Measurements from ENCODE around the gene UST.

Gene UST, protein sequence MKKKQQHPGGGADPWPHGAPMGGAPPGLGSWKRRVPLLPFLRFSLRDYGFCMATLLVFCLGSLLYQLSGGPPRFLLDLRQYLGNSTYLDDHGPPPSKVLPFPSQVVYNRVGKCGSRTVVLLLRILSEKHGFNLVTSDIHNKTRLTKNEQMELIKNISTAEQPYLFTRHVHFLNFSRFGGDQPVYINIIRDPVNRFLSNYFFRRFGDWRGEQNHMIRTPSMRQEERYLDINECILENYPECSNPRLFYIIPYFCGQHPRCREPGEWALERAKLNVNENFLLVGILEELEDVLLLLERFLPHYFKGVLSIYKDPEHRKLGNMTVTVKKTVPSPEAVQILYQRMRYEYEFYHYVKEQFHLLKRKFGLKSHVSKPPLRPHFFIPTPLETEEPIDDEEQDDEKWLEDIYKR

DNA sequence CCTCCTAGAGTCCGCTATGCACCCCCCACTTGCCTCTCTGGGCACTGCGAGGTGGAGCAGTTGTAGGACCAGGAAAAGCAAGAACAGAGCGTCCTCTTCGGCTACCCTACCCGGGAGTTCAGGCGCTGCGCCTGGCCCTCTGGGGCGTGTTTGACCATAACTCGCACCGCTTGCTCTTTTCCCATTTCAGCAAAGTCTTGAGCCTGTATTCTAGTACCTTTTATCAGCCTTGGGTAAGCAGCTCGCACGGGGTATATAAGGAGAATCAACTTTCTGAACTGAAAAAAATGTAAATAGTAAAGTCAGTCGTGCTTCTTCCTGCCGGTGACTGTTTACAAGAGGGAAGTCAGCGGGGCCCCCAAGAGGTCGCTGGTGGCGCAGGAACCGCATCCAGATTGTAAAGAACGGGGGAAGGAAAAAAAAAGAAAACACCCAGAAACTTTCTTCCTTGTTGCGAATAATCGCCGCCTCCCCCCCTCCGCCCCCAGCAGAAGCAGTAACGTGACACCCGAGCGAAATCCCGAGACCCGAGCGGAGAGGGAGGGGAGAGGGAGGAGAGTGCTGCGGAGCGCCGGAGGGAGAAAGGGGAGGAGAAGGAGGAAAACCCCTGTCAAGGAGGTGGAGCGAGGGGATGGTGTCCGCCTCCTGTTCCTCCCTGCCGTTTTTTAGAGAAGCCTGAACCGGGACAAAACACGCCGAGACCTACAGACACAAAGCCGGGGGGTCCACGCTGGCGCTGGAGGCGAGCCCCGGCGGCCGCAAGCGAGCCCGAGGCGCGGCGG lies at the start of gene UST:
Gene UST (plus strand): TSS at position 668 of the 782 bp plus-strand sequence. CDS start 401 bp downstream, outside the sequence.
- H3K27ac ChIP-seq (ENCODE audit: low read length): no peak within 1 kb of the TSS
- peak within 1 kb of the TSS; percentile 83 for H3K4me3 ChIP-seq (ENCODE audit: low read length)
- H3K36me3 ChIP-seq (ENCODE audit: control insufficient read depth, insufficient read depth, low read length): no peaks in the 10 kb centered on the region
- H3K9me3 ChIP-seq (ENCODE audit: control insufficient read depth, insufficient read depth, low read length): no peaks in the 10 kb centered on the region
- WGBS (ENCODE audit: insufficient coverage, insufficient read length): no CpG with 5 or more reads among the region's 50 CpGs
- DNase-seq (ENCODE audit: low read depth, low spot score): peak; percentile 78
- no peaks in the 10 kb centered on the region for H3K27me3 ChIP-seq (ENCODE audit: control insufficient read depth, insufficient read depth, low read length)
- peaks cover 2% of the 10 kb centered on the region; the same call in 1 of the 2 replicates for H3K4me1 ChIP-seq (ENCODE audit: control insufficient read depth, insufficient read depth, low read length)

DNA sequence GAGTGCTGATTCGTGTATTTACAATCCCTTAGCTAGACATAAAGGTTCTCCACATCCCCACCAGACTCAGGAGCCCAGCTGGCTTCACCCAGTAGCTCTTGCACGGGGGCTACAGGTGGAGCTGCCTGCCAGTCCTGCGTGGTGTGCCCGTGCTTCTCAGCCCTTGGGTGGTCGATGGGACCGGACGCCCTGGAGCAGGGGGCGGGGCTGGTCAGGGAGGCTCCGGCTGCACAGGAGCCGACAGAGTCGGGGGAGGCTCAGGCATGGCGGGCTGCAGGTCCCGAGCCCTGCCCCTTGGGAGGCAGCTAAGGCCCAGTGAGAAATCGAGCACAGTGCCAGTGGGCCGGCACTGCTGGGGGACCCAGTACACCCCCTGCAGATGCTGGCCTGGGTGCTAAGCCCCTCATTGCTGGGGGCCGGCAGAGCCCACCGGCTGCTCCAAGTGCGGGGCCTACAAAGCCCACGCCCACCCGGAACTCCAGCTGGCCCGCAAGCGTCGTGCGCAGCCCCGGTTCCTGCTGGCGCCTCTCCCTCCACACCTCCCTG lies 48.9 kb upstream of the UST start:
- Histone ChIP-seq H3K27ac (ENCODE audit: low read length) (no peak overlapping the region), H3K4me3 (ENCODE audit: low read length) (no peak overlapping the region), H3K36me3 (ENCODE audit: control insufficient read depth, insufficient read depth, low read length) (no peaks in the 10 kb centered on the region), H3K9me3 (ENCODE audit: control insufficient read depth, insufficient read depth, low read length) (no peaks in the 10 kb centered on the region), H3K27me3 (ENCODE audit: control insufficient read depth, insufficient read depth, low read length) (no peaks in the 10 kb centered on the region), H3K4me1 (ENCODE audit: control insufficient read depth, insufficient read depth, low read length) (no peaks in the 10 kb centered on the region)
- WGBS (ENCODE audit: insufficient coverage, insufficient read length): no CpG with 5 or more reads among the region's 26 CpGs
- DNase-seq (ENCODE audit: low read depth, low spot score): no peak

DNA sequence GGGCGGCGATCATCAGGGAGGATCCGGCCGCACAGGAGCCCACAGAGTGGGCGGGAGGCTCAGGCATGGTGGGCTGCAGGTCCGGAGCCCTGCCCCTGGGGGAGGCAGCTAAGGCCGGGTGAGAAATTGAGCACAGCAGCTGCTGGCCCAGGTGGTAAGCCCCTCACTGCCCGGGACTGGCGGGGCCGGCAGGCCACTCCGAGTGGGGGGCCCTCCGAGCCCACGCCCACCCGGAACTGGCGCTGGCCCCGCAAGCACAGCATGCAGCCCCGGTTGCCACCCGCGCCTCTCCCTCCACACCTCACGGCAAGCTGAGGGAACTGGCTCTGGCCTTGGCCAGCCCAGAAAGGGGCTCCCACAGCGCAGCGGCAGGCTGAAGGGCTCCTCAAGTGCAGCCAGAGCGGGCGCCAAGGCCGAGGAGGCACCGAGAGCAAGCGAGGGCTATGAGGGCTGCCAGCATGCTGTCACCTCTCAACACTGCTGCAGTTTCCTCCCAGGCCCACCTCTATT lies 48.1 kb upstream of the UST start:
- DNase-seq (ENCODE audit: low read depth, low spot score): no peak
- WGBS (ENCODE audit: insufficient coverage, insufficient read length): no CpG with 5 or more reads among the region's 27 CpGs
- no peaks in the 10 kb centered on the region for H3K27me3 ChIP-seq (ENCODE audit: control insufficient read depth, insufficient read depth, low read length)
- H3K36me3 ChIP-seq (ENCODE audit: control insufficient read depth, insufficient read depth, low read length): no peaks in the 10 kb centered on the region
- H3K9me3 ChIP-seq (ENCODE audit: control insufficient read depth, insufficient read depth, low read length): no peaks in the 10 kb centered on the region
- H3K4me1 ChIP-seq (ENCODE audit: control insufficient read depth, insufficient read depth, low read length): no peaks in the 10 kb centered on the region
- no peak overlapping the region for H3K4me3 ChIP-seq (ENCODE audit: low read length)
- no peak overlapping the region for H3K27ac ChIP-seq (ENCODE audit: low read length)

DNA sequence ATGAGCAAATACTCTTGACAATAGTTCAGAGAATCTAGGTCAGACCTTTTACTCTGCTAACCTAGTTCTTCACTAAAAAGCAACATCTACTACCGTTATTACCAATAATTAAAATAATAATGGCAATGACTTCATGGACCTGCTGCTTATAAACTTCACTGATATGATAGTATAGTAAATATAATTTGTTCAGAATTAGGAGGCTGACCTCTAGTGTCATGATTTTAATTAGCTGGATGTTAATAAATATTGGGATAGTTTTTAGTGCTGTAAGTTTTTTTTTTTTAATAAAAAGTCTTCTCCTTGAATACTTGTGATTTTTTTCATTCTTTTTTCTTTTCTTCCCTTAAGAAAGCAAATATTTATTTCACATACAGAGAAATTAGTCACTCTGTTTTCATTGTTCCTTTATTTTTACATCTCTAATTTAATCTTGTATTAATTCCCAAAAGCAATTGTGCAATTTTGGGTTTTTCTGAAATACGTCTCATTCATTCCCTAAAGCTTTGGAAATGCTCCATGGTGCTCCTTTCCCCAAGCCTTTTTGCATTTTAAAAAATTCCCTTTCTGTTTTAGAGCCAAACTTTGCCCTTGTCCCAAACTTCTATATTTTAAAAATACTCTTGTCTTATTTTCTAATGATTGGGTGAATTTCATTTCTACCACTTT lies 46.6 kb upstream of the UST start:
- Histone ChIP-seq H3K27ac (ENCODE audit: low read length) (no peak overlapping the region), H3K36me3 (ENCODE audit: control insufficient read depth, insufficient read depth, low read length) (no peaks in the 10 kb centered on the region), H3K4me3 (ENCODE audit: low read length) (no peak overlapping the region), H3K9me3 (ENCODE audit: control insufficient read depth, insufficient read depth, low read length) (no peaks in the 10 kb centered on the region), H3K4me1 (ENCODE audit: control insufficient read depth, insufficient read depth, low read length) (no peaks in the 10 kb centered on the region), H3K27me3 (ENCODE audit: control insufficient read depth, insufficient read depth, low read length) (no peaks in the 10 kb centered on the region)
- DNase-seq (ENCODE audit: low read depth, low spot score): no peak
- WGBS (ENCODE audit: insufficient coverage, insufficient read length): no CpG with 5 or more reads among the region's 2 CpGs

DNA sequence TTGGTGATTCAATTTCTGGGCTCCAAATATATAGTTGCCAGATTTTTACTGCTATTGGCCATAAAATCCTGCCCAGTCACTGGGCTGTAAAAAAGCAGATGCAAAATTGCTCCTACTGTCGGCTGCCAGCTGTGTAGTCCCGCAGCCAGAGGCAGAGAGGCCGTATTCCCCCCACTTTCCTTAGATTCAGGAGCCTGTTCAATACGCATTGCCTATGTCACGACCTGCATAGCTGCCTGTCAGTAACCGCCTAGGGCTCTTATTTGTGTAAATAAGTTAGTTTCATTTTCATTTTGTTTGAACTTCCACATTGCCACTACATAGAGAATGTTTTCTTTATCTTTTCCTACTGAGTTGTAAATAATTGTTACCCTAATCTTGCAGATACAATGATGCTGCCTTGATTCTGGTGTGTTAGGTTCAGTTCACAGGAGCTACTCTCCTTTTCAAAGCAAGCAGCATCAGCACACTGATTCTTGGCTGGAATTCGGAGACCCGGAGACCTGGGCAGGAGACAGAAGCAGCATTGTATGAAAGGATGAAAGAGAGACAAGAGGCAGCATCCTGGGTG lies 46.0 kb upstream of the UST start:
- DNase-seq (ENCODE audit: low read depth, low spot score): no peak
- no CpG with 5 or more reads among the region's 8 CpGs for whole genome bisulfite sequencing (ENCODE audit: insufficient coverage, insufficient read length)
- H3K4me3 ChIP-seq (ENCODE audit: low read length): no peak overlapping the region
- no peaks in the 10 kb centered on the region for H3K36me3 ChIP-seq (ENCODE audit: control insufficient read depth, insufficient read depth, low read length)
- no peak overlapping the region for H3K27ac ChIP-seq (ENCODE audit: low read length)
- H3K9me3 ChIP-seq (ENCODE audit: control insufficient read depth, insufficient read depth, low read length): no peaks in the 10 kb centered on the region
- H3K27me3 ChIP-seq (ENCODE audit: control insufficient read depth, insufficient read depth, low read length): no peaks in the 10 kb centered on the region
- H3K4me1 ChIP-seq (ENCODE audit: control insufficient read depth, insufficient read depth, low read length): no peaks in the 10 kb centered on the region

DNA sequence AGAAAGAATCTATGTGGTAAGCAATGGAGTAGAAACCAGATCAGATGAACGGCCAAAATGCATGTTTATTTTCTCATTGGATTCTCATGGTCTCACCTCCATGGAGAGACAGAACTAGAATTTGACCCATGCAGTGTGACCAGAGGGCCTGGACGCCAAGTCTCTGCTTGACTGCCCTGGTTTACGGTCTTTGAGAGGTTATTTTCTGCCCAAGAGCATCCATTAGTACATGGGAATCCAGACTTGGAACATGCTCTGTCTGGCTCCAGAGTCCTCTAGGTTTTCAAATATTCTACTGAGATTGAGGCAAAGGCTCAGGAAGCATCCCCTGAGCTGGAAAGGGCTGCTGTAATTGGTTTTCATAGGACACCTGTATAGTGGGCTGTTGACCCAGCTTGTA lies 45.5 kb upstream of the UST start:
- no peaks in the 10 kb centered on the region for H3K27me3 ChIP-seq (ENCODE audit: control insufficient read depth, insufficient read depth, low read length)
- no peak overlapping the region for H3K27ac ChIP-seq (ENCODE audit: low read length)
- no peak overlapping the region for H3K4me3 ChIP-seq (ENCODE audit: low read length)
- no peaks in the 10 kb centered on the region for H3K4me1 ChIP-seq (ENCODE audit: control insufficient read depth, insufficient read depth, low read length)
- no CpG with 5 or more reads among the region's 3 CpGs for WGBS (ENCODE audit: insufficient coverage, insufficient read length)
- DNase-seq (ENCODE audit: low read depth, low spot score): no peak
- no peaks in the 10 kb centered on the region for H3K9me3 ChIP-seq (ENCODE audit: control insufficient read depth, insufficient read depth, low read length)
- H3K36me3 ChIP-seq (ENCODE audit: control insufficient read depth, insufficient read depth, low read length): no peaks in the 10 kb centered on the region

DNA sequence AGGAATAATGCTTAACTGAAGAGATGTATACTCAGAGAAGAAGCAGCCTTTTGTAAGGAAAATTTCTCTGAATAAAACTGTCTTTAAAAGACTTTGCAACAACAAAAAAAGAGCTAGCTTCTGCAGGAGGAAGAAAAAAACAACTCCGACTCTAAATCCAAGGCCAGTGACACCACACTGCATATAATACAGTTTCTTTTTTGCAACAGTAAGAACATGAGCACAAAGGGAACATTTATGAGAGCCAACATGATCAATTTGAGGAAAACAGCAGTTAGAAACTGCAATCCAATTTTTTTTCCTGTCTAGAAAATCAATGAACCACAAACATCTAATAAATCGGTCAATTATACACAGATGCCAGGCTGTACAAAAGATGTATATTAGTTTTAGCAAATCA lies 42.9 kb upstream of the UST start:
- no peak overlapping the region for H3K27ac ChIP-seq (ENCODE audit: low read length)
- no peaks in the 10 kb centered on the region for H3K36me3 ChIP-seq (ENCODE audit: control insufficient read depth, insufficient read depth, low read length)
- no peak overlapping the region for H3K4me3 ChIP-seq (ENCODE audit: low read length)
- no peaks in the 10 kb centered on the region for H3K9me3 ChIP-seq (ENCODE audit: control insufficient read depth, insufficient read depth, low read length)
- WGBS (ENCODE audit: insufficient coverage, insufficient read length): no CpG with 5 or more reads among the region's 2 CpGs
- H3K4me1 ChIP-seq (ENCODE audit: control insufficient read depth, insufficient read depth, low read length): no peaks in the 10 kb centered on the region
- no peak for DNase-seq (ENCODE audit: low read depth, low spot score)
- no peaks in the 10 kb centered on the region for H3K27me3 ChIP-seq (ENCODE audit: control insufficient read depth, insufficient read depth, low read length)

DNA sequence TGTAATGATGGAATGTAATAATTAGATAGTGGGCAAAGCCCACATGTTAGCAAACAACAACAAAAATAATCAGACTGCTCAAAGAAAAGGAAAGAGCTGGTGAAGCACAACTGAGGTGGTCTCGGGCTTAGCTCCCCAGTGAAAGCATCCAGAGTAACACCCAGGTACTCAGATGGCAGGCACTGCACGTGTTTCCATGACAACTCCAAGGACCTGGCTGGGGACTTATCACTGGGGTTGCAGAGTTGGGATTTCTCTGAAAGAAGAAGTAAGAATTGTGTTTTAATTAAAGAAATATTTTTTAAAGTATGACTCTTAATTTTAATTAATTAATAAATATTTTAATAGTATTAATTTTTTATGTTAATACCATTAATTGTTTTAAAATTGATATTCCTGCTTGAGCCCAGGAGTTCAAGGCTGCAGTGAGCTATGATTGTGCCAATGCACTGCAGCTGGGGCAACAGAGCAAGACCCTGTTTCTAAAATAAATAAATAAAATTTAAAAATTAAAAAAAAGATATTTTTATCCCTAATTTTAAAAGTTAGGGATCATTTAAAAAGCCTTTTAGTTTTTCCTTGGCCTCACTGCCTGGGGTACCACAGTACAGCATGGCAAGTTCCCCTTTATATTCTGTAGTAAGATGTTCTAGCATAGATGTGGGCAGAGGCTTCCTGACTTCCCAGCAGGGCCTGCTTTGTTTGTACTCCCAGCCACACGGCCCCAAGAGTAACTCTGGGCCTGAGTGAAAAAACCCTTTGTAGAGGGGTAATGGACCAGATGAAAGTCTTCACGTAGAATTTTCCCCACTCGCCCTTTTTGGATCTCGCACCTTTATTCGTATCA lies 42.2 kb upstream of the UST start:
- Histone ChIP-seq H3K36me3 (ENCODE audit: control insufficient read depth, insufficient read depth, low read length) (no peaks in the 10 kb centered on the region), H3K4me3 (ENCODE audit: low read length) (no peak overlapping the region), H3K4me1 (ENCODE audit: control insufficient read depth, insufficient read depth, low read length) (no peaks in the 10 kb centered on the region), H3K27ac (ENCODE audit: low read length) (no peak overlapping the region), H3K9me3 (ENCODE audit: control insufficient read depth, insufficient read depth, low read length) (no peaks in the 10 kb centered on the region), H3K27me3 (ENCODE audit: control insufficient read depth, insufficient read depth, low read length) (no peaks in the 10 kb centered on the region)
- DNase-seq (ENCODE audit: low read depth, low spot score): no peak
- no CpG with 5 or more reads among the region's 7 CpGs for WGBS (ENCODE audit: insufficient coverage, insufficient read length)

DNA sequence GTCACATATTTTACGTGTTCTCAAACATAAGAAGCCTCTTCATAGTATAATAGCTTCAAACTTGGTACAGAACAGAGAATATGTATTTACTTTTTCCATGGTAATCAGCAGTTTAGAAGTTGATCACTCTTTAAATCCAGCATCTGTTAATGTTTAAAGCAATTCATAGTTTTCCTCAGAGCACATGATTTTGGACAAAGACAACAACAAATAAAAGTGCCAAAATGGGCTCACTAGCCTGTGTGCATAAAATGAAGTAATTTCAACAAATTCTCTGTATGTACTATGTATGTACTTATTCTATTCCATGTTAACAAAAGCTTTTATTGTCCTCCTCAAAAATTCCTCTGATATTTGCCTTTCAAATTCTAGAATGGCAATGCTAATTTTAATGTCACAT lies 38.1 kb upstream of the UST start:
- no peaks in the 10 kb centered on the region for H3K9me3 ChIP-seq (ENCODE audit: control insufficient read depth, insufficient read depth, low read length)
- H3K4me1 ChIP-seq (ENCODE audit: control insufficient read depth, insufficient read depth, low read length): no peaks in the 10 kb centered on the region
- no peaks in the 10 kb centered on the region for H3K36me3 ChIP-seq (ENCODE audit: control insufficient read depth, insufficient read depth, low read length)
- no CpG with 5 or more reads among the region's 1 CpG for WGBS (ENCODE audit: insufficient coverage, insufficient read length)
- no peak for DNase-seq (ENCODE audit: low read depth, low spot score)
- H3K4me3 ChIP-seq (ENCODE audit: low read length): no peak overlapping the region
- H3K27ac ChIP-seq (ENCODE audit: low read length): no peak overlapping the region
- H3K27me3 ChIP-seq (ENCODE audit: control insufficient read depth, insufficient read depth, low read length): no peaks in the 10 kb centered on the region

All from iPS DF 6.9 (cell line).